H9 (cell line): ENCODE data around the gene VPREB1. TPM values are rescaled to one million over a fixed set of nuclear protein-coding genes. Genes with fewer than 3 reads are reported as not detected.

ENCODE experiments used
- DNase-seq: peaks from one replicate; pipeline ENCODE4 v3.0.0-alpha.2; 2017
- H2AFZ ChIP-seq: one replicate; pipeline ENCODE4 v1.6.1; 2013; ENCODE audit warnings: mild to moderate bottlenecking, low read length, control low read depth, moderate library complexity
- H2AK5ac ChIP-seq: 2 replicates; pipeline ENCODE4 v1.6.1; 2013; ENCODE audit warnings: low read length, control low read depth, mixed read lengths; ENCODE audit not compliant: insufficient read length
- H2BK120ac ChIP-seq: one replicate; pipeline ENCODE4 v1.6.1; 2013; ENCODE audit warnings: low read depth, mild to moderate bottlenecking, low read length, control low read depth, inconsistent platforms; ENCODE audit not compliant: poor library complexity, severe bottlenecking
- H2BK12ac ChIP-seq: 2 replicates; pipeline ENCODE4 v1.6.1; 2013; ENCODE audit warnings: low read length, control low read depth, mixed read lengths, low read depth; ENCODE audit not compliant: insufficient read length
- H2BK15ac ChIP-seq: 2 replicates; pipeline ENCODE4 v1.6.1; 2013; ENCODE audit warnings: low read depth, low read length, control low read depth
- H2BK20ac ChIP-seq: one replicate; pipeline ENCODE4 v1.6.1; 2013; ENCODE audit warnings: low read depth, mild to moderate bottlenecking, low read length, control low read depth, inconsistent platforms; ENCODE audit not compliant: poor library complexity, severe bottlenecking
- H2BK5ac ChIP-seq: 2 replicates; pipeline ENCODE4 v1.6.1; 2013; ENCODE audit warnings: low read length, control low read depth, mixed read lengths; ENCODE audit not compliant: insufficient read length
- H3K14ac ChIP-seq: 2 replicates; pipeline ENCODE4 v1.6.1; 2013; ENCODE audit warnings: low read length, control low read depth; ENCODE audit not compliant: insufficient read depth
- H3K18ac ChIP-seq: 2 replicates; pipeline ENCODE4 v1.6.1; 2013; ENCODE audit warnings: low read depth, mild to moderate bottlenecking, mixed read lengths, low read length, control low read depth; ENCODE audit not compliant: insufficient read length
- H3K23ac ChIP-seq: 2 replicates; pipeline ENCODE4 v1.6.1; 2013; ENCODE audit warnings: low read length, control low read depth, mixed read lengths, low read depth; ENCODE audit not compliant: insufficient read length
- H3K23me2 ChIP-seq: 2 replicates; pipeline ENCODE4 v1.6.1; 2013; ENCODE audit warnings: low read depth, mild to moderate bottlenecking, mixed read lengths, low read length, control low read depth; ENCODE audit not compliant: insufficient read length, poor library complexity, severe bottlenecking
- H3K27ac ChIP-seq: 2 replicates; pipeline ENCODE4 v1.5.1; 2013; ENCODE audit warnings: low read length, control low read depth, mixed read lengths, low read depth; ENCODE audit not compliant: insufficient read length
- H3K27me3 ChIP-seq: 2 replicates; pipeline ENCODE4 v1.6.1; 2013; ENCODE audit warnings: low read length, control low read depth, inconsistent platforms; ENCODE audit not compliant: insufficient read depth
- H3K4ac ChIP-seq: 2 replicates; pipeline ENCODE4 v1.6.1; 2013; ENCODE audit warnings: low read depth, mild to moderate bottlenecking, control low read depth, inconsistent platforms, low read length, moderate library complexity
- H3K4me1 ChIP-seq: 2 replicates; pipeline ENCODE4 v1.6.1; 2013; ENCODE audit warnings: low read length, control low read depth, inconsistent platforms; ENCODE audit not compliant: insufficient read depth
- H3K4me2 ChIP-seq: 2 replicates; pipeline ENCODE4 v1.6.1; 2013; ENCODE audit warnings: low read length, control low read depth, mixed read lengths; ENCODE audit not compliant: insufficient read length, insufficient read depth
- H3K56ac ChIP-seq: 2 replicates; pipeline ENCODE4 v1.6.1; 2013; ENCODE audit warnings: low read depth, mild to moderate bottlenecking, mixed read lengths, low read length, control low read depth; ENCODE audit not compliant: insufficient read length
- H3K79me1 ChIP-seq: 2 replicates; pipeline ENCODE4 v1.6.1; 2013; ENCODE audit warnings: low read depth, mild to moderate bottlenecking, moderate library complexity, low read length, control low read depth, inconsistent platforms; ENCODE audit not compliant: insufficient read depth, poor library complexity, severe bottlenecking
- H3K79me2 ChIP-seq: 2 replicates; pipeline ENCODE4 v1.6.1; 2013; ENCODE audit warnings: low read length, control low read depth, inconsistent platforms; ENCODE audit not compliant: insufficient read depth
- H3K9ac ChIP-seq: 2 replicates; pipeline ENCODE4 v1.6.1; 2013; ENCODE audit warnings: low read length, control low read depth, mixed read lengths; ENCODE audit not compliant: insufficient read length; ENCODE audit errors: extremely low read depth
- H3K9me3 ChIP-seq: one replicate; pipeline ENCODE4 v1.6.1; 2013; ENCODE audit warnings: low read depth, low read length, inconsistent platforms; ENCODE audit not compliant: control insufficient read depth
- H3T11ph ChIP-seq: one replicate; pipeline ENCODE4 v1.6.1; 2013; ENCODE audit warnings: mild to moderate bottlenecking, low read length, control low read depth, inconsistent platforms
- H4K20me1 ChIP-seq: one replicate; pipeline ENCODE4 v1.6.1; 2013; ENCODE audit not compliant: control insufficient read depth, insufficient read length, insufficient read depth
- H4K5ac ChIP-seq: 2 replicates; pipeline ENCODE4 v1.6.1; 2013; ENCODE audit warnings: low read depth, mild to moderate bottlenecking, mixed read lengths, low read length, control low read depth; ENCODE audit not compliant: insufficient read length
- H4K8ac ChIP-seq: replicated peaks from 2 replicates; pipeline ENCODE4 v1.6.1; 2013; ENCODE audit warnings: low read length, control low read depth, mixed read lengths, low read depth; ENCODE audit not compliant: insufficient read length
- H4K91ac ChIP-seq: 2 replicates; pipeline ENCODE4 v1.6.1; 2013; ENCODE audit warnings: low read depth, mild to moderate bottlenecking, moderate library complexity, mixed read lengths, low read length, control low read depth; ENCODE audit not compliant: insufficient read length
- H3K27ac Mint-ChIP-seq, 3 experiments: 2 replicates in 2 of 3; 3 replicates in 1 of 3; pipeline ENCODE4 v1.8.0; 2020 to 2021; ENCODE audit warnings: mixed read lengths in 3 of 3, mild to moderate bottlenecking in 1 of 3, moderate library complexity in 1 of 3
- H3K27me3 Mint-ChIP-seq: 2 replicates; pipeline ENCODE4 v1.8.0; 2021; ENCODE audit warnings: low read depth, mild to moderate bottlenecking, moderate library complexity, mixed read lengths
- H3K36me3 Mint-ChIP-seq, 3 experiments: 2 replicates in 2 of 3; 3 replicates in 1 of 3; pipeline ENCODE4 v1.8.0; 2020 to 2021; ENCODE audit warnings: low read depth in 3 of 3, mixed read lengths in 3 of 3; ENCODE audit not compliant: insufficient read depth in 1 of 3
- H3K4me1 Mint-ChIP-seq, 2 experiments: 2 replicates each; pipeline ENCODE4 v1.8.0; 2020; ENCODE audit warnings: mixed read lengths in 2 of 2
- H3K4me3 Mint-ChIP-seq, 2 experiments: 2 replicates in 1 of 2; 3 replicates in 1 of 2; pipeline ENCODE4 v1.8.0; 2020 to 2021; ENCODE audit warnings: mild to moderate bottlenecking in 2 of 2, mixed read lengths in 2 of 2, moderate library complexity in 1 of 2
- H3K9me3 Mint-ChIP-seq, 2 experiments: 2 replicates in 1 of 2; 3 replicates in 1 of 2; pipeline ENCODE4 v1.8.0; 2020; ENCODE audit warnings: mild to moderate bottlenecking in 2 of 2, mixed read lengths in 2 of 2, moderate library complexity in 1 of 2
- CTCF ChIP-seq: fragments of 200-600 bp; sonication (generic); conservative IDR thresholded peaks from 3 replicates; pipeline ENCODE4 v1.8.0; 2021; ENCODE audit warnings: antibody characterized with exemption, mild to moderate bottlenecking
- WGBS: extraction: QIAGEN DNeasy Blood & Tissue Kit; methylation state at CpG from one replicate; pipeline ENCODE4 v1.1.7; 2013; ENCODE audit warnings: missing lambda C conversion rate, low lambda C conversion rate, mixed read lengths; ENCODE audit not compliant: insufficient read length; ENCODE audit errors: extremely low coverage; 5-methylcytosine and 5-hydroxymethylcytosine counted together
- total RNA-seq: library from RNA; stranded (reverse); gene quantifications from 2 replicates; pipeline ENCODE4 v1.2.1, GENCODE V29; 2021

VPREB1 gene
- total RNA-seq, 1 experiment from 2014 or later: not detected

GRCh38 chr22:22215659-22216449, 28.7 kb upstream of the VPREB1 start:
- H2BK15ac ChIP-seq: no peak overlapping the region
- no peak for DNase-seq
- no peaks in the 10 kb centered on the region for H4K20me1 ChIP-seq
- H2BK120ac ChIP-seq: no peak overlapping the region
- no peaks in the 10 kb centered on the region for H3K79me2 ChIP-seq
- no peak overlapping the region for H4K91ac ChIP-seq
- no peak overlapping the region for H3K23ac ChIP-seq
- H2AK5ac ChIP-seq: no peak overlapping the region
- H3K14ac ChIP-seq: no peak overlapping the region
- no peak overlapping the region for H2BK12ac ChIP-seq
- no peak overlapping the region for H3K4me3 Mint-ChIP-seq
- WGBS: no CpG with 5 or more reads among the region's 5 CpGs
- peaks cover 0 to 3% of the 10 kb centered on the region in 2 experiments; a peak in 1 of 5 replicates for H3K9me3 Mint-ChIP-seq
- H3K4me1 Mint-ChIP-seq: no peaks in the 10 kb centered on the region
- peaks cover 83% of the 10 kb centered on the region for H3K27me3 ChIP-seq
- H3K36me3 Mint-ChIP-seq: no peaks in the 10 kb centered on the region
- H3K9ac ChIP-seq: no peak overlapping the region
- no peaks in the 10 kb centered on the region for H3K4me1 ChIP-seq
- no peak overlapping the region for H3K4me2 ChIP-seq
- no peak overlapping the region for H3K27ac ChIP-seq
- no peak overlapping the region for H3K4ac ChIP-seq
- no peak overlapping the region for H3K27ac Mint-ChIP-seq
- H3K23me2 ChIP-seq: no peaks in the 10 kb centered on the region
- H2BK5ac ChIP-seq: no peak overlapping the region
- peaks cover 93% of the 10 kb centered on the region for H3K27me3 Mint-ChIP-seq
- no peak overlapping the region for H3K56ac ChIP-seq
- H4K5ac ChIP-seq: no peak overlapping the region
- no peak overlapping the region for H4K8ac ChIP-seq
- no peak for TF ChIP-seq CTCF
- H3K9me3 ChIP-seq: no peaks in the 10 kb centered on the region
- no peaks in the 10 kb centered on the region for H3K79me1 ChIP-seq
- H3K18ac ChIP-seq: no peak overlapping the region
- no peak overlapping the region for H2AFZ ChIP-seq
- no peak overlapping the region for H2BK20ac ChIP-seq
- no peak overlapping the region for H3T11ph ChIP-seq
